ENCODE measurements around the gene HEATR1. TPM values are rescaled to one million over a fixed set of nuclear protein-coding genes. Genes with fewer than 3 reads are reported as not detected.

HEATR1 gene
- total RNA-seq: 19.5 and 19.8 TPM in 2 replicates

DNA sequence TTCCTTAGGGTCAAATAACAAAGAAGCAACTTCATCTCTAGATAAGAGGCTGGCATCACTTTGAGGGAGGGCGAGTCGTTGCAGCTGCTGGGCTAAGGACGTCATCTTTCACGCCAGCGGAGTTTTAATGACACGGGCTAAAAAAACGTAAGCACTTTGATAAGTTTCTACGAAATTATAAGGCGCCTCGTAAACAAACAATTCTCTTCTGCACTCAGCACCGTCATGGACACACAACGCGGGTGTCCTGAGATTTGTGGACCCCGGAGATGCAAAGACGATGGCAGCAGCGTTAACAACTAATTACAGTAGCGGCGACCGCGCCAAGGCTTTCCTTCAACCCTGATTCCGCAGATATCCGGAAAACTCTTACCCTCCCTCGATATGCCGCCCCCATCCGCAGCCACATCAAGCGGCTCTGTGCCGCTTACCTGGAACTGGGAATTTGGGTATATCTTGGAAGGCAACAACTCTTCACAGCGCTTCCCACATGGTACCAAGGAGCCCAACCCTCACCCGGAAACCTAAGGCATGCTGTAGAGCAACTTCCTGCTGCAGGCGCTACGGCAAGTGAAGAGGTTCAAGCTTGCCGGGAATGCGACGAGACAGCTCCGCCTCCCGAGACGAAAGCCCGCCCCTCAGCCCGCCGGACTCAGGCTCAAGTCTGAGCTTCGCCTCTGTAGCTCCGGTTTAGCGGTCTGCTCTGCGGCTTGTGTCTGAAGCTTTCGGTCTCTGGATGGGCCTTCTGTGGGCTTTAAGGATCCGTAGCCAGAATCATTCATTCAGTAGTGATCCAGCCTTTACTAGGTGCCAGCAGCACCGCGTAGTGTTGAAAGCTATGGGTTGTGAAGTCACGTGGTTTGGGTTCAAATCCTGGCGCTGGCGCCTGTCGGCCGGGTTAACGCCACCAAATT, at the start of gene HEATR1:
HEATR1 (minus strand) TSS at position 526 of the 914 bp plus-strand sequence; CDS start at position 105, 421 bp downstream.

GRCh38 chr1:236523704-236524141, 80.6 kb downstream of the HEATR1 start, which contains the start of gene LGALS8:
LGALS8 (plus strand) TSS chr1:236523982; CDS start chr1:236526071, 2,089 bp downstream.

Other genes starting within 250 kb of the HEATR1 start
- gene EDARADD, start 210.2 kb downstream of the HEATR1 start, total RNA-seq: 0.68 and 2.5 TPM in 2 replicates
- 63.9 and 65.8 TPM in 2 replicates for gene LGALS8, start 80.5 kb downstream of the HEATR1 start, total RNA-seq
- 1.6 and 2.8 TPM in 2 replicates for gene ACTN2, start 82.0 kb upstream of the HEATR1 start, total RNA-seq
- gene MTR, start 190.8 kb upstream of the HEATR1 start, total RNA-seq: 34.7 and 38.2 TPM in 2 replicates

Measured in aortic smooth muscle cell (primary cell).